Lung (tissue), 12 donors: ENCODE data around the gene RREB1. TPM values are rescaled to one million over a fixed set of nuclear protein-coding genes. Genes with fewer than 3 reads are reported as not detected.

Experiments used
- ATAC-seq: fragments of 200-7000 bp; cut with Tn5 transposase; one replicate; pipeline ENCODE4 v1.9.1; 2020; ENCODE audit warnings: moderate number of reproducible peaks; ENCODE audit not compliant: insufficient read depth, low FRiP score
- DNase-seq, 3 donors: peaks; one replicate each; pipeline ENCODE4 v3.0.0-alpha.2; 2013 to 2017
- H3K27ac ChIP-seq, 2 donors: one replicate each; pipeline ENCODE4 v1.5.1; 2013; ENCODE audit warnings: mild to moderate bottlenecking in 2 of 2, moderate library complexity in 2 of 2, control low read depth in 1 of 2, inconsistent platforms in 1 of 2, low read depth in 1 of 2, low read length in 1 of 2
- H3K27me3 ChIP-seq, 3 donors: one replicate each; pipeline ENCODE4 v1.5.1; 2013; ENCODE audit warnings: low read length in 2 of 3; ENCODE audit not compliant: control insufficient read depth in 3 of 3, insufficient read depth in 3 of 3
- H3K36me3 ChIP-seq, 4 donors: one replicate each; pipeline ENCODE4 v1.5.1; 2013; ENCODE audit warnings: low read length in 4 of 4, mild to moderate bottlenecking in 1 of 4, moderate library complexity in 1 of 4; ENCODE audit not compliant: control insufficient read depth in 4 of 4, insufficient read depth in 4 of 4
- H3K4me1 ChIP-seq, 5 donors: one replicate each; pipeline ENCODE4 v1.5.1; 2013; ENCODE audit warnings: low read length in 5 of 5, mild to moderate bottlenecking in 2 of 5, moderate library complexity in 1 of 5; ENCODE audit not compliant: control insufficient read depth in 5 of 5, insufficient read depth in 5 of 5
- H3K4me3 ChIP-seq: one replicate; pipeline ENCODE4 v1.5.1; 2013; ENCODE audit warnings: mild to moderate bottlenecking, control low read depth, moderate library complexity
- H3K9ac ChIP-seq, 2 donors: one replicate each; pipeline ENCODE4 v1.5.1; 2013; ENCODE audit warnings: low read length in 2 of 2, control low read depth in 1 of 2; ENCODE audit not compliant: insufficient read depth in 1 of 2
- H3K9me3 ChIP-seq, 4 donors: one replicate each; pipeline ENCODE4 v1.5.1; 2013; ENCODE audit warnings: low read length in 3 of 4, mild to moderate bottlenecking in 1 of 4, moderate library complexity in 1 of 4; ENCODE audit not compliant: control insufficient read depth in 4 of 4, insufficient read depth in 3 of 4
- WGBS, 2 donors: extraction: QIAGEN DNeasy Blood & Tissue Kit; methylation state at CpG; one replicate each; pipeline ENCODE4 v1.1.7; 2013; 5-methylcytosine and 5-hydroxymethylcytosine counted together
- polyA plus RNA-seq, 2 donors: library from polyadenylated mRNA; stranded (reverse); fragments of 200-250 nt; gene quantifications; one replicate each; pipeline ENCODE4 v1.2.1, GENCODE V29; 2013
- total RNA-seq, 2 donors: library from RNA; depleted of rRNA in 1 of 2; stranded (reverse); fragments of >200 nt in 1 of 2; gene quantifications; one replicate each; pipeline ENCODE4 v1.2.1, GENCODE V29; 2014 to 2021
- TF ChIP-seq, protein P1 (sequence below): IDR thresholded peaks from 2 replicates; pipeline ENCODE4 v1.5.1; 2012; ENCODE audit warnings: mild to moderate bottlenecking; ENCODE audit errors: control extremely low read depth, extremely low read depth
- donor health status: control.
- donor health status: control.
- donor health status: Bipolar disorder and iron deficiency.
- donor health status: healthy.
- donor health status: DM: yes; HTN: yes; CAD: no.

RREB1 gene
- total and polyA plus RNA-seq, 4 donors: 8.9 to 54.7 (median 31.1) TPM

DNA sequence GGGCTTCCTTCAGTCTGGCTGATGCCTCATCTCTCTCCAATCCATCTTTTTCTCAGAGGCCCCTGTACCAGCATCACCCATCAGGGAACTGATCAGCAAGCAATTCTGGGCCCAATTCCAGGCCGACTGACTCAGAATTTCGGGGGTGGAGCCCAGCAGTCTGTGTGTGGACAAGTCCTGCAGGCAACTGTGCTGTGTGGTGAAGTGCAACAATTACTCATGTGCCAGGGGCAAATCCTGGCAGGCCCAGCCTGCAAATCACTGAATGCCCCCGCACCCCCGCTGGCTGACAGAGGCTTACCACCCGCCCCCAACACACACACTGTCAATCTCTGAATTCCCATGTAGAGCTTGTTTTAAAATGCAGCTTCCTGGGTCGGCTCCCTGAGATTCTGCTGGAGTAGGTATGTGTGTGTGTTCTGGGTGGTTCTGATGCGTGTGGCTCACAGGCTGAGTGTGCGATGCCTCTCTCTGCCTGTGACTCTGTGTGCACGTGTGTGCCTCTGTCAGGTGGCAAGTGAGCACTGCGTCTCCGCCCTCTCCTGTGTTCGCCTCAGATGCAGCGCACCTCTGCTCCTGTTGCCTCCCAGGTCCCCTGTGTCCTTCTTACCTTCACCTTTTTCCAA is 159.8 kb downstream of the RREB1 start:
- H3K4me3 ChIP-seq: no peak overlapping the region
- DNase-seq (peak in 1 of 3 donors; percentile 34), ATAC-seq (peak; percentile 59)
- 74 to 76% methylated on average over 13 of the region's 13 CpGs for WGBS, 2 donors
- peaks cover 0 to 3% (median 0%) of the 10 kb centered on the region in 5 donors for H3K4me1 ChIP-seq
- H3K9me3 ChIP-seq: peaks cover 0 to 2% (median 0%) of the 10 kb centered on the region in 4 donors
- TF ChIP-seq, protein P1, sequence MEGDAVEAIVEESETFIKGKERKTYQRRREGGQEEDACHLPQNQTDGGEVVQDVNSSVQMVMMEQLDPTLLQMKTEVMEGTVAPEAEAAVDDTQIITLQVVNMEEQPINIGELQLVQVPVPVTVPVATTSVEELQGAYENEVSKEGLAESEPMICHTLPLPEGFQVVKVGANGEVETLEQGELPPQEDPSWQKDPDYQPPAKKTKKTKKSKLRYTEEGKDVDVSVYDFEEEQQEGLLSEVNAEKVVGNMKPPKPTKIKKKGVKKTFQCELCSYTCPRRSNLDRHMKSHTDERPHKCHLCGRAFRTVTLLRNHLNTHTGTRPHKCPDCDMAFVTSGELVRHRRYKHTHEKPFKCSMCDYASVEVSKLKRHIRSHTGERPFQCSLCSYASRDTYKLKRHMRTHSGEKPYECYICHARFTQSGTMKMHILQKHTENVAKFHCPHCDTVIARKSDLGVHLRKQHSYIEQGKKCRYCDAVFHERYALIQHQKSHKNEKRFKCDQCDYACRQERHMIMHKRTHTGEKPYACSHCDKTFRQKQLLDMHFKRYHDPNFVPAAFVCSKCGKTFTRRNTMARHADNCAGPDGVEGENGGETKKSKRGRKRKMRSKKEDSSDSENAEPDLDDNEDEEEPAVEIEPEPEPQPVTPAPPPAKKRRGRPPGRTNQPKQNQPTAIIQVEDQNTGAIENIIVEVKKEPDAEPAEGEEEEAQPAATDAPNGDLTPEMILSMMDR: no peak
- no peaks in the 10 kb centered on the region for H3K36me3 ChIP-seq
- no peaks in the 10 kb centered on the region for H3K27me3 ChIP-seq
- no peak overlapping the region for H3K9ac ChIP-seq
- H3K27ac ChIP-seq: no peak overlapping the region

DNA sequence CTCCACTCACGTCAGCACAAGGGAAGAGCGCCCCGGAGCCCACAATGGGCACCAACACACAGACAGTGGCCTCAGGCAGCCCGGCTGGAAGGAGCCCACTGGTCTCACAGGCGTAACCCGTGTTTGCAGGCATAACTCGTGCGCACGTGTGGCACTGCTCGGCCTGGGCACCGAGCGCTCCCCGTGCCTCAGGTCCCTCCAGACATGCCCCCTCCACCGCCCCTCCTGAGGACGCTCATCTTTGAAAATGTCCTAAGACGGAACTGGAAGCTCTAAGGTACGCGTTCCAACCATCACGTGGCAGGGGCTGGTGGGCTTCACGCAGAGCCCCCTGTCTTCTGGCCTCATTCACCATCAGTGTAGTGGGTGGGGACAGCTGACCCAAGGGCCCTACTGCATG is 160.6 kb downstream of the RREB1 start:
- DNase-seq (no peak), ATAC-seq (no peak)
- TF ChIP-seq, protein P1: no peak
- H3K4me1 ChIP-seq: peaks cover 0 to 3% (median 0%) of the 10 kb centered on the region in 5 donors
- peaks cover 0 to 2% (median 0%) of the 10 kb centered on the region in 4 donors for H3K9me3 ChIP-seq
- no peak overlapping the region for H3K9ac ChIP-seq
- no peaks in the 10 kb centered on the region for H3K27me3 ChIP-seq
- WGBS, 2 donors: 94 to 96% methylated on average over 20 of the region's 20 CpGs
- H3K4me3 ChIP-seq: no peak overlapping the region
- no peak overlapping the region for H3K27ac ChIP-seq
- H3K36me3 ChIP-seq: no peaks in the 10 kb centered on the region

DNA sequence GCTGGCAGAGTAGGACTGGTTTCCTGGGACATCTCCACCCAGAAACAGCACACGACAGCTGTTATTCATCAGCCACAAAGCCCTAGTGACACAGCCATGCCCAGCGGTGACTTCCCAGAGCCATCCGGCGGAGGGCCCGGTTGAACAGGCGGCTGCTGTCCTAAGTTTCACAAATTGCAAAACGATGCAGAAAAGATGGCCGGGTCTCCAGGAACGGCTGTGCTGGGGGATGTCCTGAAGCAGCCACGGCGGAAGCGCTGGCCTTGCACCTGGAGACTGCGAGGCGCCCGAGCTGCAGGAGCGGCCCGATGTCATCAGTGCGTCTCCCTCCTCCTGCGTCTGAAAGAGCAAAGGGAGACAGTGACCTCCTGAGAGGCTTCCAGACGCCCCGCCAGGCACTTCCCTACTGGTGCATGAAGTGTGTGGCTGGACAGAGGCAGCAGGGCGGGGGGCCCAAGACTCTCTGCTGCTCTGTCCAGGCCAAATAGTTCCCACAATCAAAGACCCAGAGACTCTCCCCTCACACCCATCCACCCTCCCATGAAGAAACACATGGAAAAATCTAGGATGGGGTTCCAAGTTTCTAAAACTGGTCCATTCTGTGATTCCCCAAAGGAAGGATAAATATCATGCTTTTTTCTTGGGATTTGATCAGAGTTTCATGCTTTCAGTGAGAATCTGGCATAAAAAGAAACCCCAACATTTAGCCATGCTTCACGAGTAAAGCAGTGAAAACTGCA is 161.2 kb downstream of the RREB1 start:
- Histone ChIP-seq H3K36me3 (no peaks in the 10 kb centered on the region), H3K4me3 (no peak overlapping the region), H3K9me3 (peaks cover 0 to 2% (median 0%) of the 10 kb centered on the region in 4 donors), H3K27me3 (no peaks in the 10 kb centered on the region), H3K9ac (no peak overlapping the region), H3K4me1 (peaks cover 0 to 3% (median 0%) of the 10 kb centered on the region in 5 donors), H3K27ac (no peak overlapping the region)
- ATAC-seq (no peak), DNase-seq (no peak)
- WGBS, 2 donors: 84 to 94% methylated on average over 23 of the region's 23 CpGs
- TF ChIP-seq, protein P1: no peak
